Activated CD4-positive, alpha-beta T cell treated with anti-CD3 and anti-CD28 coated beads, Interleukin-2, amount 10 ng/mL, durations not matched to agents 24 days and 14 days (primary cell): ENCODE measurements around the gene PKP4. TPM values are rescaled to one million over a fixed set of nuclear protein-coding genes. Genes with fewer than 3 reads are reported as not detected.

Experiments used
- DNase-seq: peaks from one replicate; pipeline ENCODE4 v3.0.0; 2022
- H3K27ac Mint-ChIP-seq: one replicate; pipeline ENCODE4 v1.8.0; 2022; ENCODE audit warnings: mild to moderate bottlenecking, mixed read lengths
- H3K27me3 Mint-ChIP-seq: one replicate; pipeline ENCODE4 v1.8.0; 2022; ENCODE audit warnings: mixed read lengths
- H3K36me3 Mint-ChIP-seq: one replicate; pipeline ENCODE4 v1.8.0; 2022; ENCODE audit warnings: low read depth, mild to moderate bottlenecking, mixed read lengths
- H3K4me1 Mint-ChIP-seq: one replicate; pipeline ENCODE4 v1.8.0; 2021; ENCODE audit warnings: mixed read lengths
- H3K4me3 Mint-ChIP-seq: one replicate; pipeline ENCODE4 v1.8.0; 2022; ENCODE audit warnings: mild to moderate bottlenecking, moderate library complexity, mixed read lengths
- H3K9me3 Mint-ChIP-seq: one replicate; pipeline ENCODE4 v1.8.0; 2021; ENCODE audit warnings: mixed read lengths
- intact Hi-C: fragments of 100-400 bp; cut with micrococcal nuclease; formaldehyde crosslinking; loops from one replicate; pipeline ENCODE4 v1.15.1; 2023
- total RNA-seq: library from RNA; stranded (reverse); gene quantifications from 2 replicates; pipeline ENCODE4 v1.2.3, GENCODE V29; 2022

The PKP4 gene
- total RNA-seq, 1 donor from 2014 or later, result 32.6 TPM

DNA sequence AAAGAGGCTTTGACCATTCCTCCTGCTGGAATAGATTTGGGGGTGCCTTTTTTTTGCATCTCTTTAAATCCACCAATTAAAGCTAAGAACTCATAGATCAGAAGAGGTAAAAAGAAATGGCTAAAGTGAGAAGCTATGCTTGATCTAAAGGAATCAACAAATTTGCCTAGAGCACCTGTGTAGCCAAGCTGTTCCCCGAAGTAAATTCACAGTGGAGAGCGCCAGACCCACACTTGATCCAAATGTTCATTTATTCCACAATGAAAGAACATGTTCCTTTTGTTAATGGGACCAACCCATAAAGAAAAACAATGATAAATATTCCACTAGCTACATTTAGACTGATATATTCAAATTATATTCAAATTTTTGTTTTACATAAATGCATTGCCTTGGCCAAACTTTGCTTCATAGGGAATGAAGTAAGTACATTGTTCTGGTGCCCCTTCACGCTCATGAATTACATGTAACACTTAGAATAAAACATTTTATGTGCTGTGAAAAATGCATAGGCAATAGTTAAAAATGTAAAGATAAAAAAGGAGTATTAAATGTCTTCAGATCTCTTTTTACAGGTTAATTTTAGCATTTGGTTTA is 167.4 kb downstream of the PKP4 start:
- intact Hi-C loops, result no loop called here
- Mint-ChIP-seq H3K36me3 (peaks cover 12% of the 10 kb centered on the region), H3K9me3 (no peaks in the 10 kb centered on the region), H3K27me3 (no peaks in the 10 kb centered on the region), H3K4me3 (no peak overlapping the region), H3K27ac (no peak overlapping the region), H3K4me1 (no peaks in the 10 kb centered on the region)
- no peak for DNase-seq

DNA sequence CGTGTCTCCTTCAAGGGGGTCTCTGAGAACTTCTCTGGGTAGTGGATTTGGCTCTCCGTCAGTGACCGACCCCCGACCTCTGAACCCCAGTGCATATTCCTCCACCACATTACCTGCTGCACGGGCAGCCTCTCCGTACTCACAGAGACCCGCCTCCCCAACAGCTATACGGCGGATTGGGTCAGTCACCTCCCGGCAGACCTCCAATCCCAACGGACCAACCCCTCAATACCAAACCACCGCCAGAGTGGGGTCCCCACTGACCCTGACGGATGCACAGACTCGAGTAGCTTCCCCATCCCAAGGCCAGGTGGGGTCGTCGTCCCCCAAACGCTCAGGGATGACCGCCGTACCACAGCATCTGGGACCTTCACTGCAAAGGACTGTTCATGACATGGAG is 168.2 kb downstream of the PKP4 start:
- Mint-ChIP-seq H3K27ac (no peak overlapping the region), H3K9me3 (no peaks in the 10 kb centered on the region), H3K36me3 (peaks cover 12% of the 10 kb centered on the region), H3K4me3 (no peak overlapping the region), H3K27me3 (no peaks in the 10 kb centered on the region), H3K4me1 (no peaks in the 10 kb centered on the region)
- intact Hi-C loops, result no loop called here
- no peak for DNase-seq

DNA sequence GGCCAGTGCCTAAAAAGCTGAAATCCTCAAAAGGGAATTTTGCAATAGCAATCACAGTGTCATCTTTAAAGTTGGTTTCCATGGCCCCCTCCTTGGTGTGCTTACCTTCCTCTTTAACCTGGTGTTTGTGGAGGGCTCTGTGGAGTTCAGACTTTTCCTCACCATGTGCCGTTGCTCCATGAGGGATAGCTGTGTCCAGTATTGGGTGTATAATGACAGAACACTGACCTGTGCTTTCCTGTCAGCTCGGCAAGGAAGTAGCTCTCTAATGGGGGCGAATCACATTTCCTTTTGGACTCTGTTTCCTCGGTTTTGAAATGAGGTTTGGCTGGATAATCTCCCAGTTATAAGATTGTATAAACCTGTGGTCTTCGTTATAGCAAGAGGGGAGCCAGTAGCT is 172.4 kb downstream of the PKP4 start:
- H3K27me3 Mint-ChIP-seq, result no peaks in the 10 kb centered on the region
- peaks cover 12% of the 10 kb centered on the region for H3K36me3 Mint-ChIP-seq
- no peaks in the 10 kb centered on the region for H3K4me1 Mint-ChIP-seq
- no peaks in the 10 kb centered on the region for H3K9me3 Mint-ChIP-seq
- DNase-seq, result no peak
- intact Hi-C loops, result no loop called here
- H3K4me3 Mint-ChIP-seq, result no peak overlapping the region
- no peak overlapping the region for H3K27ac Mint-ChIP-seq

DNA sequence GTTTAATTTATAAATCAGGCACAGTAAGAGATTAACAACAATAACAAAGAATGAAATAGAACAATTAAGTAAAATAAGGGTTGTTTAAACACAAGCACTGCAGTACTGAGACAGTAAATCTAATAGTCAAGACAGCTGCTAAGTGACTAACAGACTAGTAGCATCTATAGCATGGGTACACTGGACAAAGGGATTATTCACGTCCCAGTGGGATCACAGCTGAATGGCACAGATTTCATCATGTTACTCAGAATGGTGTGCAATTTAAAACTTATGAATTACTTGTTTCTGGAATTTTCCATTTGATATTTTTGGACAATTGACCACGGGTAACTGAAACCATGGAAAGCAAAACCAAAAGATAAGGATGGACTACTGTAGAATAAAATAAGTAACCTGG is 176.5 kb downstream of the PKP4 start:
- DNase-seq, result no peak
- Mint-ChIP-seq H3K27me3 (no peaks in the 10 kb centered on the region), H3K9me3 (no peaks in the 10 kb centered on the region), H3K36me3 (peaks cover 9% of the 10 kb centered on the region), H3K4me1 (no peaks in the 10 kb centered on the region), H3K4me3 (no peak overlapping the region), H3K27ac (no peak overlapping the region)
- intact Hi-C loops, result no loop called here

DNA sequence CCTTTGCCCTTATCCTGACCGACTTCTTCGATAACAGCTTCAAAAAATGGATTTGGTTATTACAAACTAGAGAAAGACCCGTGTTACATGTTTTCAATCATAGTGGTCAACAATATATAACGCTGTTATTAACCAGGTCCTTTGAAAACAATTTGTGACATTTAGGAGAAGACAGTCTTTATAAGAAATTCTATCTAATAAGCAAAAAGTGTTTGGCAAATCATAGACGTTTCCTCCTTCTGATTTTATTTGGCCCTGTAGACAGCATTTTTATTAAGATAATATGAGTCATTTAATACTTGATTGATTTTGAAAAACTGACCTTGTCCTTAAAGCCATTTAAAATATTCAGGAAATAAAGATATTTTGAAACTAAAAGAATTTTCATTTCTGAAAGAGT is 177.9 kb downstream of the PKP4 start:
- H3K36me3 Mint-ChIP-seq, result peaks cover 9% of the 10 kb centered on the region
- no peak overlapping the region for H3K27ac Mint-ChIP-seq
- H3K27me3 Mint-ChIP-seq, result no peaks in the 10 kb centered on the region
- H3K9me3 Mint-ChIP-seq, result no peaks in the 10 kb centered on the region
- no peak for DNase-seq
- intact Hi-C loops, result no loop called here
- no peaks in the 10 kb centered on the region for H3K4me1 Mint-ChIP-seq
- H3K4me3 Mint-ChIP-seq, result no peak overlapping the region

DNA sequence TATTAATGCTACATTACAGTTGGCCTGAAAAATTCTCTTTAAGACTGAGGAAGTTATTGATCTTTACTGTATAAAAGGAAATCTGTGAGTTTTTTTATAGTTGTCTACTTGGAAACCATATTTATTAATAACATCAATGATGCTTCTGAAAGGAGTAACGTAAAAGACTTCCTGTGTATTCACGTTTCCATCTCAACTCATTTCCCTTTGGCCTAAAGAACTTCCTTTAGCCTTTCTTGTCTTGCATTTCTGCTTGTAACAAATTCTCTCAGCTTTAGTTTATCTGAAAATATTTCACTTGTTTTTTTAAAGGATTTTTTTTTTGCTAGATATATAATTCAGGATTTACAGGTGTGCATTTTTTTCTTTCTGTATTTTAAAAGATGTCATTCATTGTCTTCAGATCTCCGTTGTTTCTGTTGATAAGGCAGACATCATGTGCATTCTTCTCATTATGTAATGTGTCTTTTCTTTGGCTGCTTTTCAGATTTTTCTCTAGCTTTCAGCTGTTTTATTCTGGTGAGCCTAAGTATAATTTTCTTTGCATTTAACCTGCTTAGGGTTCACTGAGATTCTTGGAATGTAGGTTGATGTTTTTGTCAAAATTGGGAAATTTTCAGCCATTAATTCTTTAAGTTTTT is 179.3 kb downstream of the PKP4 start:
- Mint-ChIP-seq H3K9me3 (no peaks in the 10 kb centered on the region), H3K27me3 (no peaks in the 10 kb centered on the region), H3K4me1 (no peaks in the 10 kb centered on the region), H3K27ac (no peak overlapping the region), H3K36me3 (peaks cover 9% of the 10 kb centered on the region), H3K4me3 (no peak overlapping the region)
- intact Hi-C loops, result no loop called here
- no peak for DNase-seq

DNA sequence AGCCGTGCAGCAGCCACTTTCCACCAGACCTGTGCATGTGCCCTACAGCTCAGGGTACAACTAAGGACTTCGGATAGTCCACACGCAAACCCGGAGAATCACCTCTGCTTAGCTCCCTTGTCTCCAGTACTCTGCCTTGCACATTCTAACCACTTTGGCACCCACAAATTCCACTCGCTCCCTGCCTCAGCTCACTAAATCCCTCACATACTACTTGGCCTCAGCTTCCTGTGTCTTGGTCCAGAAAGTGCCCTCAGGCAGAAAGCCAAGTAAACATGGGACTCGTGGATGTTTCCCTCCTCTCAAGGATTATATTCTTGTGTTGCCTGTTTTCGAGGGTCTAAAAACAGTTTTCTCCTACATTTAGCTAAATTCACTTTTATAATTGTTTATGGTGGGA is 180.6 kb downstream of the PKP4 start:
- Mint-ChIP-seq H3K36me3 (peaks cover 9% of the 10 kb centered on the region), H3K27ac (no peak overlapping the region), H3K4me3 (no peak overlapping the region), H3K9me3 (no peaks in the 10 kb centered on the region), H3K4me1 (no peaks in the 10 kb centered on the region), H3K27me3 (no peaks in the 10 kb centered on the region)
- intact Hi-C loops, result no loop called here
- DNase-seq, result no peak

DNA sequence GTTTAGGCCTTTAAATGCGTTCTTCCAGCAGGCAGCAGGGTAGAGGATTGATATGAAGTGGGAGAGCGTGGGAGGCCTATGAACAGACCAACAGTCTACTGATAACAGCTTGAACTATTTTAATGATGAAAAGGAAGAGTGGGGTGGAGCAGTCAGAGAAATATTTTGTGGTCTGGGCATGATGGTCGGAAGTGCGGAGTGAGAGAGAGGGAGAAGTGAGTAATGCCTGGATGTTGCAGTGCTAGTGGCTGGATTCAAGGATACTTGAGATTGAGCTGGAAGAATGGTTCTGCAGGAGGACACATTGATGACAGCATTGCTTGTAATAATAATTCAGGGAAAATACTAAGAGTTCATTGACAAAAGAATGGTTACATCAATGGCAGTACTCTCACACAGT is 187.4 kb downstream of the PKP4 start:
- no peak overlapping the region for H3K27ac Mint-ChIP-seq
- DNase-seq, result no peak
- H3K9me3 Mint-ChIP-seq, result no peaks in the 10 kb centered on the region
- H3K4me1 Mint-ChIP-seq, result no peaks in the 10 kb centered on the region
- peaks cover 8% of the 10 kb centered on the region for H3K36me3 Mint-ChIP-seq
- H3K27me3 Mint-ChIP-seq, result no peaks in the 10 kb centered on the region
- intact Hi-C loops, result no loop called here
- no peak overlapping the region for H3K4me3 Mint-ChIP-seq

DNA sequence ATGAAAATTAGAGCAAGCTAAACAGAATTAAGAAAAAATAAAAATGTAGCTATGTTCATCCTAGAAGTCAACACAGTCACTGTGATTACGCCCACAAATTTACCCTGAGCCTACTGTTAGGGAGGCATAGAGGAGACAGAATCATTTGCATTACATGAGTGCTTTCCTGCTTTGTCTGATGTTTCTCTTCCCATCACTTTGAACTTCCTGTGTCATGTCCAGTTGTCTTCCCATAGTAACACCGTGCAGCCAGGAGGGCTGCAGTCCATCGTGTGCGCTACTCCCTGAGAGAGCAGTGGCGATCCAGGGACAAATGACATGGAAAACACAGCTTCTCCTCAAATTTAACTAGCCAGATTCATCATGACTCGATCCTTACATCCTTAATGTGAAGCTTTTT is 188.5 kb downstream of the PKP4 start:
- no peak for DNase-seq
- no peak overlapping the region for H3K27ac Mint-ChIP-seq
- H3K27me3 Mint-ChIP-seq, result no peaks in the 10 kb centered on the region
- intact Hi-C loops, result no loop called here
- H3K9me3 Mint-ChIP-seq, result no peaks in the 10 kb centered on the region
- H3K4me3 Mint-ChIP-seq, result no peak overlapping the region
- peaks cover 8% of the 10 kb centered on the region for H3K36me3 Mint-ChIP-seq
- H3K4me1 Mint-ChIP-seq, result no peaks in the 10 kb centered on the region

DNA sequence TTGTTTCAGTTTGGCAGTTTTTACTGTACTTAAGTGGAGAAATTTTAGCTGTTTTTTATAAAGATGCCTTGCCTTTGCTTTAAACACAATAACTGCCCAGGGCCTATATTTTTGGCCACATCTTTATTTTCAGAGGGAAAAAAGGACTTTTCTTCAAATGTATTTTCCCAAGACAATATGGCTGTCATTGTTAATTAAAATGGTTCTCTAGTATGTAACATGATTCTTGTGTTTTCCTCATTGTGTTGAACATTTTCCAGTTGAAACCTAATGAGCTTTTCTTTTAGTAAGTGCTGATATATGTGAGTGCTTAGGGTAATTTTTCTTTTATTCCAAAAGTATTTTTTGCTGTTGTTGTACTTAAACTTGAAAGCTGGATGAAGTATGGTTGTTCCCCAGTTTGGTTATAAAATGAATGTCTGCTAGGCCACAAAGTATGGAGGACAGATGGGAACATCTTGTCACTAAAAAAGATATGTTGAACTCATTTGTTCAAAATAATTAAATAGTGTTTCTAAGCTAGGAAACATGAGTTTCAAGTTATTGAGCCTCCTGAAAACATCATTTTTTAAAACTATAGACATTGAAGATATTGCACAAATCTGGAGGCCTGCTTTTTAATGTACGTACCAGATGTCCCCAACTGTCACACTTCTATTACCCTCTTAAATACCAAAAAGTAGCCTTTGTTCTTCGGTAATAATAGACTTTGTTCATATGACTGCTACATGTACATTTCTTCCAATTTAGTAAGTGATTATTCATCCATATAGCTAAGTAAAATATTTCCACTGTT is 190.9 kb downstream of the PKP4 start:
- DNase-seq, result no peak
- peaks cover 5% of the 10 kb centered on the region for H3K36me3 Mint-ChIP-seq
- no peaks in the 10 kb centered on the region for H3K9me3 Mint-ChIP-seq
- peaks cover 2% of the 10 kb centered on the region for H3K4me1 Mint-ChIP-seq
- H3K27ac Mint-ChIP-seq, result no peak overlapping the region
- no peaks in the 10 kb centered on the region for H3K27me3 Mint-ChIP-seq
- H3K4me3 Mint-ChIP-seq, result no peak overlapping the region
- intact Hi-C loops, result no loop called here

DNA sequence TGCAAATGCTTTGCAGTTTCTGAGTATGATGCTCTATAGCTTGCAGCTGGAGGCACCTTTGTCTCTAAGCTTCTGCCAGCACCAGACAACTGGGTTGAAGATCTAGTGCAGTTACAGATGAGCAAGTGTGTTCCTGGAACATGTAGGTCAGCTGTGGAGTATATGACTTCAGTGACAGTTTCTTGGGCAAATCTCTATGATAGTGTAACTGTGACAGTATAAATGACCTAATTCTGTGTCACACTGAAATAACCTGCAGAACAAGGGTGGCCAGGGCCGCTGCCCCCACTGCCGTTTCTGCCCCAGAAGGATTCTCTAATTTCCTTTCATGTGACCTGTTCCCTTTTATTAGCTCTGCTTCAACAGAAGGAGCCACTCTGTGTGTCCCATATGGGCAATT is 193.1 kb downstream of the PKP4 start:
- H3K27ac Mint-ChIP-seq, result no peak overlapping the region
- no peaks in the 10 kb centered on the region for H3K9me3 Mint-ChIP-seq
- intact Hi-C loops, result no loop called here
- H3K27me3 Mint-ChIP-seq, result no peaks in the 10 kb centered on the region
- H3K4me3 Mint-ChIP-seq, result no peak overlapping the region
- no peak for DNase-seq
- H3K4me1 Mint-ChIP-seq, result peaks cover 2% of the 10 kb centered on the region
- H3K36me3 Mint-ChIP-seq, result peaks cover 3% of the 10 kb centered on the region

DNA sequence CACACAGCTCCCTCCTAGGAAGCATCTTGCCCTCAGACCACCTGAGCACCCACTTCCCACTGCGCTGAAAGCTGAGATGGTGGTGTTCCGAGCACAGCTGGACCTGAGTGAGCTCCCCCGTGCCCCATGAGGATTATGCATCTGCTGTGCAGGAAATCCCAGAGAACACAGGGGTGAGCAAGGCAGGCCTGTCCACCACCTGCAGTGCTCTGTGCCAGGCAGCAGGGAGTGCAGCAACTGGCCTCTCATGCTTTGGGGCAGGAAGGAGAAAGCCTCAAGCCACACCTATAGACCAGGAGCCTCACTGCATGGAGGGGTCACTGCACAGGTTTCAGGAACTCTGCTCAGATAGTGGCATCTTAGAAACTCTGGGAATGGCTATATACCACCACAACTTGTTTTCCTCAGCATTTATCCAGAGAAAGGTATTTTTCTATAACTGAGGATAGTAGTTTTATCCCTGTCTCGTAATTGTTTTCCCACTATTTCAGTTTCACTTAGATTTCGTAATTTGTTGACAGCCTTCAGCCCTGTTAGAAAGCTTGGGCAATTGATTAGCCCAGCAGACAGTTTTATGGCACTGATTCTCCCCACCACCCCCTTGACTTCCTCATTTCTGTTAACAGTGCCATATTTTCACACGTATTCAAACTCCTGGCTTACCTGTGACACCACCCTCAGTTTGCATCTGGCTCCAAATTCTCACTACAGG is 194.1 kb downstream of the PKP4 start:
- Mint-ChIP-seq H3K27me3 (no peaks in the 10 kb centered on the region), H3K4me1 (peaks cover 2% of the 10 kb centered on the region), H3K9me3 (no peaks in the 10 kb centered on the region), H3K4me3 (no peak overlapping the region), H3K27ac (no peak overlapping the region), H3K36me3 (no peaks in the 10 kb centered on the region)
- intact Hi-C loops, result no loop called here
- DNase-seq, result no peak

DNA sequence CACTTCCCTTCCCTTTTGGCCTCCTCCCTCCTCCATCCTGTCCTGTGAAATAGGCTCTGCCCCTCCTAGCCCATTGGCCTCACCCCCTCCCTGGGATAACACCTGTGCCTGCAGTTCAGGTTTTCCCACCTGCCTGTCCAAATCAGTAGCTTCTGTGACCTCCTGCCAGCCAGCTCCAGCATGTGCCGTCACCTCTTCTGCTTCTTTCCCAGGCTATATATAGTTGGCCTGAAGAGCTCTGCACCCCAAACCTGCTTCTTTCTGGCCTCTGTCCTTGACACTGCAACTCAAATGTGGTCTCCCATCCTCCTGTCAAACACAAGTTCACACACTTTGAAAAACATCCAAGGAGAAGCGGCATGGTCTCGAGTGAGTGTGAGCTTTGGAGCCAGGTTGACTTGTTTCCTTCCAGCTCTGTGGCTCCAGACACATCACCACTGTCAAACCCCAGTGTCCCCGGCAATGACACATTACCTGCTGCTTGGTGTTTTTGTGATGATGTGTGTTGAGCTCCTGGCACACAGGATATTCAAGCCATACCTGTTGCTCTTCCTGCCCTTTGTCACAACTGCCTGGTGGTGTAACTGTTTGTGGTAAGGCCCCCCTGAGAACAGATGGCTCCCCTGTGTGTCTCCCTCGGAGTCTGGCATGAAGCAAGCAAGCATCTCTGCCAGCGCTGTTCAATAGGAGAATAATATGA is 194.8 kb downstream of the PKP4 start:
- Mint-ChIP-seq H3K36me3 (no peaks in the 10 kb centered on the region), H3K4me3 (no peak overlapping the region), H3K4me1 (peaks cover 2% of the 10 kb centered on the region), H3K9me3 (no peaks in the 10 kb centered on the region), H3K27ac (no peak overlapping the region), H3K27me3 (no peaks in the 10 kb centered on the region)
- no peak for DNase-seq
- intact Hi-C loops, result no loop called here

DNA sequence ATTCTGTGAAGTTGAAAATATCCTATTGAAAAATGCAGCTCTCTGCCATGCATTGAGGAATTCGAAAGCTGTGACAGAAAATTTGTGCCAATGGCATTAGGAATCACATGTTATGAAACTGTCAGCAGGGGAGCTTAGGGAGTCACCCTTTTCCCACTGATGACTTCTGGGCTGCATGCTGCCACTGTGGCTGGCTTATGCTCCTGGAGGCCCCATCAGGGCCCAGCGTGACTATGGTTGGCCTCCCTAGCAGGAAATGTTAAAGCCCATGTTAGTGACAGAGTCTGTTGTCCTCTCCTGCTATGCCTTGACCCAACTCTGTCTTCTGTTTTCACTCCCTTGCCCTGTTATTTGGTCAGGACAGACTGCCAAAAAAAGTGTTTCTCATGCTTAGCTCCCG is 198.9 kb downstream of the PKP4 start:
- Mint-ChIP-seq H3K27me3 (no peaks in the 10 kb centered on the region), H3K4me3 (no peak overlapping the region), H3K27ac (no peak overlapping the region), H3K36me3 (no peaks in the 10 kb centered on the region), H3K4me1 (peaks cover 2% of the 10 kb centered on the region), H3K9me3 (no peaks in the 10 kb centered on the region)
- intact Hi-C loops, result no loop called here
- no peak for DNase-seq
